COR-L47 (cell line): Measurements from ENCODE around the gene IDH1.
"Not testable (repeated sequence)": the region's sequence is repeated elsewhere in the genome, so short reads cannot be mapped to it uniquely, and the experiment has no call there.

Experiments used
- DNase-seq: peaks from one replicate; lab custom pipeline; 2025; lab: John Stamatoyannopoulos, UW

IDH1 gene

DNA sequence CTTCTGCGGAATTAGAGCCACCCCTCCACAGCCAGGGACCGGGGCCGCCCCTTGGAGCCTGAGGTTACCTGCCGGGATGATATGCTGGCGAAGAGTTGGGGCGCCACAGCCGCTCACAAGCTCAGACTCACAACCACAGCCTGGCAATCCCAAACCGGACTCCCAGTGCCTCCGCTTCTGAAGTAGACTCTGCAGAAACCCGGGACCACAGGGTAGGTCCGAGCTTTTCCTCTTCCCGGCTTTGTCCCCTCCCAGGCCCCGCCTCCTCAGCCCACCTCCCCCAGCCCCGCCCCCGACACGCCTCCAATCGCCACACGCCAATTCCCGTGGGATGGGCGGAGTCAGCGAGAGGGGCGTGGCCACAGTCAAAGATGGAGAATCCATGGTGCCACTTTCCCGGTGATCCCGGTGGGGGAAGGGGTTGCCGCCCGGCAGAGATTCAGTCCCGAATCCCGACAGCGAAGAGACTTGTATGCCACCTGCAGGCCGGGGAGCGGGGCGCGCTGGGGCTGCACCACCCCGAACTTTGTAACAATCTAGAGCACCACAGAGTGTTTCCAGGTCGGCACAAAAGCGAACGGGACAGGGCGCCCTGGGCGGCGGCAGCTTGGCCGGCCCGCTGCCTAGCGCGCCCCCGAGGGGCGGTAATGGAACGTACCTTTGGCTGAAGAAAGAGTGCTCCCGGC is at the start of gene IDH1:
IDH1 (minus strand) TSS at position 201 of the 686 bp plus-strand sequence. CDS start 3,520 bp downstream, outside the sequence.
- DNase-seq = peak; percentile 94

DNA sequence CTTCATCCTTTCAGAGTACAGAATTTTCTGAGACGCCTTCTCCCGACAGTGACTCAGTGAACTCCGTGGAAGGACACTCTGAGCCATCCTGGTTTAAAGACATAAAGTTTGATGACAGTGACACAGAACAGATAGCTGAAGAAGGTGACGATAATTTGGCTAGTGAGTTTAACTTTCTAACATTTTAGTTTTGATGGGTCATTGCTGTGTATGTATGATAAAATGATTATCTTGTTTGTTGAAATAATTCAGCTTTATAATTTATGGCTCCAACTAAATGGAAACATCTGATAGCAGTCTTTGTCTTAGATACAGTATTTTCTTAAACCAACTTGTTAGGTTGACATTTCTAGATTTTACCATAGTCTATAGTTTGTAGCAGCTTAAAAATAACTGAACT is 49.3 kb upstream of the IDH1 start:
- no peak for DNase-seq

DNA sequence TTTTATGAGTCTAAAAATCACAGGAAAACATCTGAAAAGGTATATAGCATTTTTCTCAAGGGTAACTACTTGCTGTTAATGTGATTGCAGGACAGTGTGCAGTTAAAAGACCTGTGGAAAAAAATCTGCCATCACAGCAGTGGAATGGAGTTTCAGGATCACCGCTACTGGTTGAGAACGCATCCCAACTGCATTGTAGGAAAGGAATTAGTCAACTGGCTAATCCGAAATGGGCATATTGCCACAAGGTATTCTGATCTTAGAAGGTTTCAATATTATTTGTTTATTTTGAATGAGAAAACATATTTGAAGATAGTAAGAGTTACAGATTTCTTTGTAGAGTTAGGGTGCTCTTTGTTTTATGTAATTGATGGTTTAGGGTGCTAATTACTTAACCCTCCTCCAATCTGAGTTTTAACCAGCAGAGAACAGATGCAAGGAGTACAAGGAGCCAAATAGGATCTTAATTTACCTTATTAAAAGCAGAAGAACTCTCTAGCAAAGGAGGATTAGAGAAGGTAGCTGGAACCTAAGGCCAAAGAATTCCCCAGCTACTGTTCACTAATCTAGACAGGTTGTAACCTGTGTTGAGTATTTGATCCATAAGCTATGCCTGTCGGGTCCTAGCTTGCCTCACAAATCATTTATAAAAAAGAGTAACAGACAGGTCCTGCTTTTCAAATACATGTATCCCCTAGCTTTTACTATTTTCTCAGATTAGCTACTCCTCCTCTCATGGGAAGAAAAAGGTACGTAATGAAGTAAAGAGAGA is 46.2 kb upstream of the IDH1 start:
- DNase-seq = no peak

DNA sequence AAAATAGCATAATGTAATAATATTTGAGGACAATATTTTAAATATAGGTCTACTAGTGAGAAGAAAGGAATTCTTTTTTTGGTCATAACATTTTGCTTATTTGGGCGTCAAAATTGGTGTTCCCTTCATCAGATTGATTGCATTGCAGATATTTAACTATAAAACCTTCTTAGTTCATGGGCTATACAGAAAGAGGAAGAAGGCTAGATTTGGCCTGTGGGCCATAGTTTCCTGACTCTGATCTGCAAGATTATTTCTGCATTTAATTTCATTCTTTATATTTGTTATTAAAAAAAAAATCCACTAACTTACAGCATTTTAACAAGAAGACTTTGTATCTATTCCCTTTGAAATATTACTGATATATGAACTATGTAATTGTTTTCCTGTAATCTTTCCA is 43.1 kb upstream of the IDH1 start:
- no peak for DNase-seq

DNA sequence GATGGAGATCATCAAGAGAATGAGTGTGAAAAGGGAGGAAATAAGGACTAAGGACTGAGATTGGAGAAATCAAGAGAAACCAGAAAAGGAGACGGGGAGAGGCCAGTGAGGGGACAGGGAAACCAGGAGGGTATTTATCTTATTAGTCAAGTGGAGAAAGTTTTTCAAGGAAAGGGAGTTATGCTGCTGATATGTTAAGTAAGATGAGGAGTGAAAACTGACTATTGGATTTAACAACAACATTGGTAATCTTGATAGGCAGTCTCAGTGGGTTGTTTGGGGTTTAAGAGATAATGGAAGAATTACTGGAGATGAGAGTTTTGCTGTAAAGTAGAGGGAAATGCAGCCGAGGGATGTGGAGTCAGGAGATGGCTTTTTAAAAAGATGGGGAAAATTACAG is 41.7 kb upstream of the IDH1 start:
- no peak for DNase-seq

DNA sequence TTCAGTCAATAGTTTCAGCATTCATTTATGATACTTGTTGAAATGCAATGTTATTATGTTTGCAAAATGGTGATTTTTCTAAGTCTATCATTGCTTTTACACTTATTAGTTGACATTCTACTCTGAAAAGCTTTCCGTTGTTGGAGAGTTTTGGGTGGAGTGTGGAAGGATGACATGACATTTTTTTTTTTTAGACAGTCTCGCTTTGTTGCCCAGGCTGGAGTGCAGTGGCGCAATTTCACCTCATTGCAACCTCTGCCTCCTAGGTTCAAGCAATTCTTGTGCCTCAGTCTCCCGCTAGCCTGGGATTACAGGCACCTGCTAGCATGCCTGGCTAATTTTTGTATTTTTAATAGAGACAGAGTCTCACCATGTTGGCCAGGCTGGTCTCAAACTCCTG is 41.0 kb upstream of the IDH1 start:
- DNase-seq = no peak

DNA sequence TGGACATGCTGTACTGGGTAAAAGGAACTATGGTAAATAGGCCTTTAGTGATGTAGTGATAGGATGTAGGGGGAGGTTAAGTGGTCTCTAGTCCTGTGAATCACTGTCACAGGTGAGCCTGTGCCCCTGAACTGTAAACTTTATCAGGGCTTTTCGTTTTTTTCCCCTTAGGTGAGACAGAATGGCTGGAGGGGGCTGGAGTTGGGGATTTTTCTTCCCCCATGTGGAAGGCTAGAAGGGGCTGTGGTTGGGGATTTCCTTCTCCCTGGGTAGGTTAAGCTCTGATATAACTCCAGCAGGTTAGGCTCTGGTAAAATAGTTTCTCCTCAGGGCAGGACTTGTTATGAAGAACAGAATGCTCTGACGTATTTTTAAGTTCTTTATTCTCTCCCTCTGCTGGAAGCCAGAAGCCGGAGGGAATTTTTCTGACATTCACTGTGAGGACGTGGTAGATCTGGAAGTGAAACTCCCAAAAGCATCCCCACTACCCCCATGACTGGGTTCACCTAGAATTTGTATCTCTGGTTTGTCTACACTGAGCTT is 39.7 kb upstream of the IDH1 start:
- no peak for DNase-seq

DNA sequence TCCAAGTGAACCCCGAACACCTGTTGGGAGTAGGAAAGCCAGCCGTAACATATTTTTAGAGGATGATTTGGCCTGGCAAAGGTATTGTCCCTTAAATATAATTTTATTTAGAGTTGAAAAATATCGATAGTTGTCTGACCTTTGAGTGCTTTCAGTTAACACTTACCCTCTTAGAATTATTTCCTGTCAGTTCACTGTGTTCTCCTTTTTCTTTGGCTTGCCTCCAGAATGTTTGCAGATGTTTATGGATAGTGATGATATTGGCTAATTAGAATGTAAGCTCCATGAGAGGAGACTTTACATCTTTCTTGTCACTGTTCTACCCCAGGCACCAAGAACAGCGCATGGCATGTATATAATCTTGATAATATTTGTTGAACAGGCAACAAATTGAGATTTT is 31.0 kb upstream of the IDH1 start:
- DNase-seq = no peak

DNA sequence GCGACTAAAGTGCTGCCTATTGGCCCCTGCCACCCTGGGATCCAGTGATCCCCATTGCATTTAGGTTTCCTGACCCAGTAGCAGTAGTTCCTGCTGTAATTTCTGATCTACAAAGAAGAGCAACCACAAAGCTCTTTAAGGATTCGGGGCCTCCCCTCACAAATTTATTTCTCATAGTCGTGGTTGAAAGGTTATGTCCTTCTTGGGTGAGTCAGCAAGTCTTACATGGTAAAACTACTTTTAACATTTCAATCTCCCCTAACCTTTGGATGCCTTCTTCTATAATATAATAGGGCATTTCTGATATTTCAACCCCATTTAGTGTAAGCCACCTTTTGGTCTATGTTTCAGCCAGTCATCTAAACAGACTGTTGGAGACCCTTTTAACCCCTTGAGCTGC is 26.1 kb upstream of the IDH1 start:
- no peak for DNase-seq

DNA sequence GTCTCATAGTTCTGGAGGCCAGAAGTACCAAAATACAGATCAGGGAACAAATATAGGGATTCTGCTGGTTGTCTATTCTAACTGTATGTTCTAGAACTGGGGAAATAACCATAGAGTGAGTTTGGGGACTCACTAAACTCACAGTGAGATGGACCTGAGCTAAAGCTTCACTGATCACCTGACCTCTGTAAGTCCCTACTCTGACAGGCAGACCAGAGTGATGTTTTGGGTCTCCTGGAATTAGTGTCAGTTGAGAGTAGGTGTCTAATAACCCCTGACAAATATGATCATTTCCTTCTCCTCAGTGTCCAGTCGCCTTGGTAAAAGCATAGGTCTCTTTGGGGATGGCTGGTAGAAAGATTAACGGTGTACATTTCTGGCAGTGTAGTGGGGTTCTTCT is 25.4 kb upstream of the IDH1 start:
- no peak for DNase-seq

DNA sequence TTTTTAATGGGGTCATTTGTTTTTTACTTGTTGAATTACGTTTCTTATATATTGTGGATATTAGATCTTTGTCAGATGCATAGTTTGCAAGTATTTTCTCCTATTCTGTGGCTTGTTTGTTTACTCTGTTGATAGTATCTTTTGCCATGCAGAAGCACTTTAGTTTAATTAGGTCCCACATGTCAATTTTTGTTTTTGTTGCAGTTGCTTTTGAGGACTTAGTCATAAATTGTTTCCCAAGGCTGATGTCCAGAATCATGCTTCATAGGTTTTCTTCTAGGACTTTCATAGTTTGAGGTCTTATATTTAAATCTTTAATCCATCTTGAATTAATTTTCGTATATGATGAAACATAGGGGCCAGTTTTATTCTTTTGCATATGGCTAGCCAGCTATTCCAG is 24.4 kb upstream of the IDH1 start:
- DNase-seq = no peak

DNA sequence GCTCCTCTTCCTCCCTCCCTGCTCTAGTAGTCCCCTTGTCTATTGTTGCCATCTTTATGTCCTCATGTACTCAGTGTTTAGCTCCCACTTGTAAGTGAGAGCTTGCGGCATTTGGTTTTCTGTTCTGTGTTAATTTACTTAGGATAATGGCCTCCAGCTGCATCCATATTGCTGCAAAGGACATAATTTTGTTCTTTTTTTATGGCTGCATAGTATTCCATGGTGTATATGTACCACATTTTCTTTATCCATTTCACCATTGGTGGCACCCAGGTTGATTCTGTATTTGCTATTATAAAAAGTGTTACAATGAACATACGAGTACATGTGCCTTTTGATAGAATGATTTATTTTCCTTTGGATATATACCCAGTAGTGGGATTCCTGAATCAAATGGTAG is 23.7 kb upstream of the IDH1 start:
- DNase-seq = no peak

DNA sequence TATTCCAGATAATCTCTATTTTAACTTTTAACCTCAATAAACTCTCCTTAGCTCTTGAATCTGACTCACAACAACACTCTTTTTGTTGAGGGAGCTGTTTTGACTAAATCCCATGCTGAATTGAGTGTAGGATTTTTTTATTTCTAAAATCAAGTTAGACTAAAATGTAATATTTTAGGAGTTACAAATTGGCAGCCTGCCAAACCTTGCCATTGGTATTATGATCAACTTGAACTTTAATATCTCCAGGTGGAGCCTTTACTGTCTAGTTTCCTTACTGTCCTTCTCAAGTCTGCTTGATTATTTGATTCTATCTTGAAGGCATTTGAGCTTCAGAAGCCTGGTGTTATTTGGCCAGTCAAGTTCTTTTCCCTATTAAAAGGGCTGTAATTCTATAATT is 19.9 kb upstream of the IDH1 start:
- no peak for DNase-seq

DNA sequence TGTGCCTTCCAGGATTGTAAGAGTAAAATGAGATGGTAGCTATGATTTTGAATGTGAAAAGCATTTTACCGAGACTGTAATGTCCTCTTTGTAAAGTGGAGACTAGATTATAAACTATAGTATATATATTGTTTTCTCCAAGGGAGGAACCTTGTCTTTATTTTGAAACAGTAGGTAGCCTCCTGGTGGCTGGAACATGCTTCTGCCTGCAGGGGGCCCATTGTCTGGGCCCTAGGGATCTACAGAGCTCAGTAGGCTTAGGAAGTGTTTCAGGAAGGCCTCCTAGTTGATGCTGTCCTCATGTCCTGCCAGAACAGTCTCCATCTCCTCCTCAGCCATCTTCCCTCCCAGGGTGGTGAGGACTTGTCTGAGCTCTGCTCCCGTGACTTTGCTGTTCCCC is 14.2 kb upstream of the IDH1 start:
- no peak for DNase-seq

DNA sequence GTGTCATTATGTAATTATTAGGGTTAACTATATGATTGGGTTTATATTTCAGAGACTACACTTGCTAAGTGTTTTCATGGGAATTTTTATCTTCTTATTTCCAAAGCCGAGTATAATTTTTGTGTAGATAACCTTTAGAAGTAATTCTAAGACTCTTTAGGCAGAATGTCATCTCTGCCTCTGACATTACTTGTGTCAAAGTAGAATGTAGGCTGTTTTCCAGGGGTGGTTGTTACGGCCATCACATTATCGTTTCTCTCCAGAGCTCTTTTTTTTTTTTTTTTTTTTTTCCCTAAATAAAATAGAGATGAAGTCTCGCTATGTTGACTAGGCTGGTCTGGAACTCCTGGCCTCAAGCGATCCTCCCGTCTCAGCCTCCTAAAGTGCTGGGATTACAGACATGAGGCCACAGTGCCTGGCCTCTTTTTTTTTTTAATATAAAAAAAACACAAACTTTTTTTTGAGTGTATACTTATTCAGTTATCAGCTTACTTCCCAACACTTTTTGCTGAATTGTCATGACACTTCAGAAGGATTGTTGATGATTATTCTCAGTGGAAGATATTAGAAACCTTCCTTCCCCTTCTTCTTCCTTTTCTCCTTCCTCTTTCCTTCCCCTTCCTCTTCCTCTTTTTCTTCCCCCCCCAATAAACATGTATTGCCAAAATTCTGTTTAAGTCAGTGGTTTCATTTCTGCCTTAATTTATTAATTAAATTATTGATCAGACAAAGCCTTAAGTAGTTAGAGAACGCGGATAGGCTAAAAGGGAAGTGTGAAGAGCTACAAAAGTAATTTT is 13.5 kb upstream of the IDH1 start:
- no peak for DNase-seq

DNA sequence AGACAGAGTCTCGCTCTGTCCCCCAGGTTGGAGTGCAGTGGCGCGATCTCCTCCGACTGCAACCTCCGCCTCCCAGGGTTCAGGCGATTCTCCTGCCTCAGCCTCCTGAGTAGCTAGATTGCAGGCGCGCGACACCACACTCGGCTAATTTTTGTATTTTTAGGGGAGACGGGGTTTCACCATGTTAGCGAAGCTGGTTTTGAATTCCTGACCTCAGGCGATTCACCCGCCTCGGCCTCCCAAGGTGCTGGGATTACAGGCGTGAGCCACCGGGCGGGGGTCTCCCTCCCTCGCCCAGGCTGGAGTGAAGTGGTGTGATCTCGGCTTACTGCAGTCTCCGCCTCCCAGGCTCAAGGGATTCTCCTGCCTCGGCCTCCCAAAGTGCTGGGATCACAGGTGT is 12.7 kb upstream of the IDH1 start:
- DNase-seq = not testable (repeated sequence)

DNA sequence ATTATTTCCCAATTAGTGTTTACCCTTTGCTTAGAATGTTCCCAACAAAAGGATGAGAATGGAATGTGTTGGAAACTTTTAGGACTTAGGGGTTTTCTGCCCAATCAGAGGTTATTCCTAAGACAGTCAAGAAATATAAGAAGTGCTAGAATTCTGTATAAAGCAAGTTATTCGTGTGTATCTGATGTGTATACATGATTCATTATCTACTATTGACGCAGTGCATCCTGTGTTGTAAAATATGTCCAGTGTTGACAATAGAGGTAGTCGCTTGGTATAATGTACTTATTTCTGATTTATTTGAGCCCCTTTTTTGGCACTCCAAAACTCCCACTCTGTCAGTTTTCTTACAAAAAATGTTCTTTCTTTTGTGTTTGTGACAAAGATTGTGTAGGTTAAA is 12.1 kb upstream of the IDH1 start:
- no peak for DNase-seq

DNA sequence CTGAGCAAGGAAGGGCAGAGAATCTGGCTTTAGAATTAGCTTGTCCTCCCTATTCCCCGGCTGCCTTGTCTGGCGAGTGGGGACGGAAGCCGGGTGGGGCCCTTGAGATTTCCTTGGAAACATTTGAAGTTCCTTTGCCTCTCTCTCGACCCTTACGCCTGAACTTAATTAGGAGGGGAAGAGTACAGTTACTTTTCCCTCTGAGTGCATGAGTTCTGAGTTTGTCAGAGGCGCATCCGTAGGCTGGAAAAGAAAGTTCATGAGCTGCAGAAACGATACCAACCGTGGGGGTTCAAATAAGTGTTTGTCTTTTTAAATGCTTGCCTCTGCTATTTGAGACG is 11.7 kb upstream of the IDH1 start:
- no peak for DNase-seq

DNA sequence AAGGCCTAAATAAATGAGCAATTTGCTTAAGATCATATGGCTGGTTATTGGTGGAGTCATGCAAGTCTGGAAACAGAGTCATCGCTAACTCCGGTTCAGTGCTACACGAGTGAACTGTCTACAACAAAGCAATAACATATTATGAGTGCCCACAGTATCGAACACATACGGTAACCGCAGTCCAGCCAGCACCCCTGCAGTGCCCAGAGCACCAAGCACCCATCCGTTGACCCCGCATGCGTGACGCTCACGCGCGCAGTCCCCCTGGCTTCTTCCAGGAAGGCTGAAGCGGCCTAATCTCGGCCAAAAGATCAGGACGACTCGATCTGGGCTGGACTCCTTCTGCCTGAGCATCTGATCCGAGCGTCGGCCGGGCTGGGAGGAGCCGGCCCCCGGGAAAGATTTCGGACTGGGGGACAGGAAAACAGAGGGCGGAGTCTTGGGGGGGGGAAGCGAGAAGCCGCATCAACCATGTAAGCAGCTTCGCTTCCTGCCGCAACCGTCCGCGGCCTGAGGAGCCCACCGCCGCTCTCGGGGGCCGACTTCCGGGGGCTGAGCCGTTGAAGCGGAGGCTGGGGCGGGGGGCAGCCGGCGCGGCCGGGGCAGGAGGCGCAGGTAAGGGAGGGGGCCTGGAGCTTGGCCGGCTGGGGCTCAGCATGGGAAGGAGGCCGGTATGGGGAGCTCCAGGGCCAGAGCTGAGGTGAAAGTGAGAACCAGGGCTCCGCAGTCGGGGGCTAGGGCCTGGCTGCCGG is 11.1 kb upstream of the IDH1 start, which contains the start of gene PIKFYVE:
PIKFYVE (plus strand) TSS at position 455 of the 752 bp plus-strand sequence. CDS start 5,265 bp downstream, outside the sequence.
- peak; percentile 98 for DNase-seq

DNA sequence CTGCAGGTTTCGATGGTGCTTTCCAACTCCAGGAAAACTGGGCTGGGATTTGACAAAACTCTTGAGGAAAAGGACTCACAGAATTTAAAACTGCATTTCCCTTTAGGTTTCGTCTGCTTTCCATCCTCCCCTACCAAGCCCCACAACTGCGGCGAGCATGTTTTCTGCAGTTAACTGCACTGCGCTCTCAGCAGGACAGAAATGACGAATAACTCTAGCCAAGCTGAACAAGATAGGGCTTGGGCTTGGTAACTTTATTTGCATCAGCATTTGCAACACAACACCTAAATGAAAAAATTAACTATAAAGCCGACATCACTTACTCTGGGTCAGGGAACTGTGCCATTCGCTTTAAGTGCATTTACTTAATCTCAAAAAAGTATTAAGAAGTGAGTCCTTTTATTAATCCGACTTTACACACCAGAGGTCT is 10.5 kb upstream of the IDH1 start:
- no peak for DNase-seq

DNA sequence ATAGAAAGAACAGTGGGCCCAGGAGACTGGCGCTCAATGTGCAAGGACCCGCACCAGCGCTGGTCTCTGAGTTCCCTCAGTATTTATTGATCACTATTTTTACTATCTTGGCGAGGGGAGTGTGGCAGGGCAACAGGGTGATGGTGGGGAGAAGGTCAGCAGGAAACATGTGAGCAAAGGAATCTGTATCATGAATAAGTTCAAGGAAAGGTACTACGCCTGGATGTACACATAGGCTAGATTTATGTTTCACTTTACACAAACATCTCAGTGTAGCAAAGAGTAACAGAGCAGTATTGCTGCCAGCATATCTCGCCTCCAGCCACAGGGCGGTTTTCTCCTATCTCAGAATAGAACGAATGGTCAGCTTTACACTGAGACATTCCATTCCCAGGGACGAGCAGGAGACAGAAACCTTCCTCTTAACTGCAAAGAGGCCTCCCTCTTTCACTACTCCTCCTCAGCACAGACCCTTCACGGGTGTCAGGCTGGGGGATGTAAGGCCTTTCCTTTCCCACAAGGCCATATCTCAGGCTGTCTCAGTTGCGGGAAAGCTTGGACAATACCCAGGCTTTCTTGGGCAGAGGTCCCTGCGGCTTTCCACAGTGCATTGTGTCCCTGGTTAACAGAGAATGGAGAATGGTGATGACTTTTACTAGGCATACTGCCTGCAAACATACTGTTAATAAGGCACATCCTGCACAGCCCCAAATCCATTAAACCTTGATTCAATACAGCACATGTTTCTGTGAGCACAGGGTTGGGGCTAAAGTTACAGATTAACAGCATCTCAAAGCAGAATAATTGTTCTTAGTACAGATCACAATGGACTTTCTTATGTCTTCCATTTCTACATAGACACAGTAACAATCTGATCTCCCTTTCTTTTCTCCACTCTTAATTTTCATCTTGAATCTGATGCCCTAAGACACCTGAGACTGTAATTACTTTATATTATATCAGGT is 2.3 kb upstream of the IDH1 start:
- not testable (repeated sequence) for DNase-seq
